PFSK-1 (cell line): ENCODE results near the gene ATP6V1F.

Source experiments
- POLR2AphosphoS5 ChIP-seq: IDR thresholded peaks from 2 replicates; pipeline ENCODE4 v1.6.1; 2012; ENCODE audit warnings: low read depth, mild to moderate bottlenecking, control low read depth, low read length, moderate library complexity
- TAF1 ChIP-seq: IDR thresholded peaks from 2 replicates; pipeline ENCODE4 v1.6.1; 2012; ENCODE audit warnings: low read length, control low read depth, borderline replicate concordance; ENCODE audit not compliant: insufficient read depth

DNA sequence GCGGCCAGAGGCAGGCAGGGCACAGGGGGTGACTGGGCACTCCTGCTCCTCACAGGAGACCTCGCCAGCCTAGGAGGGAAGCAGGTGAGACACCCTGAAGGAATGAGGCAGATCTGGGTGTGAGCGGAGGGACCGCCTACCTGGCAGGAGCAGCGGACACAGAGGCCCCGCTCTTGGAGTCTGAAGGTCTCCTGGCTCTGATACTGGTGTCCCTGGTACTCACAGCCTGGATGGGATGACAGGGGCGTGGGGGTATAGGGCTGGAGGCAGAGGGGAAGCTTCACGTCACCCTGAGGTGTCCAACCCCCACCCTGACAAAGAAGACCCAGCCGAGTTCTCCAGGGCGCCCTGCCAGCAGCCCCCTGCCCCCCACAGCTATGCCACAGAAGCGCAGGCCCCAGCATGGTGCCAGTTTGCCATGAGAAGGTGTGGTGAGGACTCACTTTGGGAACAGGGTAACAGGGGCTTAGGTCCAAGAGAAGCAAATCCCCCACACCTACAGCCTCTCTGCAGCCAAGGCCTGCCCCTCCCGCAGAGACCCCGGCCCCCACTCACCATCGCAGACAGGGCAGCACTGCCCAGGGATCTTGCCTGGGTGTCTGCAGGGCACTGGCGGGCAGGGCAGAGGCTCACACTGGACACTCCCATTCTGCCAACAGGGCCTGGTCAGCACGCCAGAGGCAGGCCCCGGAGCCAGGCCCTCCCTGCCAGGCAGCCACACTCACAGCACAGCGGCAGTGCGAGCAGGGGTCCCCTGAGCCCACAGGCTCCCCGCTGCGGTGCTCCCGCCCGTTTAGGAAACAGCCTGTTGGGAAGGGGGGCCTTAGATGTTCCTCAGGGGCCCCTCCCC lies 30.8 kb downstream of the ATP6V1F start:
- no peak for TF ChIP-seq POLR2AphosphoS5
- TF ChIP-seq TAF1: no peak
